PFSK-1 (cell line): ENCODE data around the gene HIC1.

Experiments used
- POLR2AphosphoS5 ChIP-seq: IDR thresholded peaks from 2 replicates; pipeline ENCODE4 v1.6.1; 2012; ENCODE audit warnings: low read depth, mild to moderate bottlenecking, control low read depth, low read length, moderate library complexity
- TAF1 ChIP-seq: IDR thresholded peaks from 2 replicates; pipeline ENCODE4 v1.6.1; 2012; ENCODE audit warnings: low read length, control low read depth, borderline replicate concordance; ENCODE audit not compliant: insufficient read depth

DNA sequence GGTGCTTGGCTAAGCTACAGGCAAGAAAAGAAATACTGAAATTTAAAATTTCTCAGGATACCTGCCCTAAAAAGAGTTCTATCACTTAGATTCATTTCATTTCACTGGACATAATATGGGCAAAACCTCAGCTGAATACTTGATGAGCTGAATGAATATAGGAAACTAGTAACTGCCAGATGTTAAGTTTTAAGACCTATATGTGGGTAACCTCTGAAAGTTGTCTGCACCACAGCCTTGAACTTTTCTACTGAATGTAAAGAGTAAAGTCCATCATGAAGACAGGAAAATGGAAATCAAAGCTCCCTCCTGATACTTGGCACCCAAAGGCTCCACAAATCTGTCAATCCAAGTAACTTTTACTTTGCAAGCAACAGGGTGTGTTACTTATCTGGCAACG is 50.8 kb downstream of the HIC1 start:
- TF ChIP-seq TAF1 (no peak), POLR2AphosphoS5 (no peak)
